ENCODE measurements around the gene EML4.

DNA sequence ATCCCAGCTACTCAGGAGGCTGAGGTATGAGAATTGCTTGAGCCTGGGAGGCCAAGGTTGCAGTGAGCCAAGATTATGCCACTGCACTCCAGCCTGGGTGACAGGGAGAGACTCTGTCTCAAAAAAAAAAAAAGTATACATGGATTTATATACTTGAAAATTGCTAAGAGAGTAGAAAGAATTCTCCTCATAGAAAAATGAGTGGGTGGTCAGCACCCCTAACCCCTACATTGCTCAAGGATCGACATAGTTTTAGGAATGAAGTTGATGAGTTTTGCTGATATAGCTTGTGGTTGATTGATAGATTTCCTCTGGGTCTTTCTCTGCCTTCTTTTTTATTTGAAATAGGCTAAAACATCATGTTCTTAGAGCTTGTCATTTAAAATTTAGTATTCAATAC is 58.9 kb downstream of the EML4 start:
- TF ChIP-seq, protein P1, sequence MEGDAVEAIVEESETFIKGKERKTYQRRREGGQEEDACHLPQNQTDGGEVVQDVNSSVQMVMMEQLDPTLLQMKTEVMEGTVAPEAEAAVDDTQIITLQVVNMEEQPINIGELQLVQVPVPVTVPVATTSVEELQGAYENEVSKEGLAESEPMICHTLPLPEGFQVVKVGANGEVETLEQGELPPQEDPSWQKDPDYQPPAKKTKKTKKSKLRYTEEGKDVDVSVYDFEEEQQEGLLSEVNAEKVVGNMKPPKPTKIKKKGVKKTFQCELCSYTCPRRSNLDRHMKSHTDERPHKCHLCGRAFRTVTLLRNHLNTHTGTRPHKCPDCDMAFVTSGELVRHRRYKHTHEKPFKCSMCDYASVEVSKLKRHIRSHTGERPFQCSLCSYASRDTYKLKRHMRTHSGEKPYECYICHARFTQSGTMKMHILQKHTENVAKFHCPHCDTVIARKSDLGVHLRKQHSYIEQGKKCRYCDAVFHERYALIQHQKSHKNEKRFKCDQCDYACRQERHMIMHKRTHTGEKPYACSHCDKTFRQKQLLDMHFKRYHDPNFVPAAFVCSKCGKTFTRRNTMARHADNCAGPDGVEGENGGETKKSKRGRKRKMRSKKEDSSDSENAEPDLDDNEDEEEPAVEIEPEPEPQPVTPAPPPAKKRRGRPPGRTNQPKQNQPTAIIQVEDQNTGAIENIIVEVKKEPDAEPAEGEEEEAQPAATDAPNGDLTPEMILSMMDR (IDR thresholded peaks at IDR 0.05 in 8 of 11, conservative IDR thresholded peaks at IDR 0.05 in 3 of 11), result no peak
- TF ChIP-seq POLR2A (IDR thresholded peaks at IDR 0.05) (no peak), POLR2AphosphoS5 (IDR thresholded peaks at IDR 0.05) (no peak)

Data from spleen (tissue), 7 donors.